Upper lobe of left lung (tissue), 6 donors: ENCODE measurements around the gene PON3. TPM values are rescaled to one million over a fixed set of nuclear protein-coding genes. Genes with fewer than 3 reads are reported as not detected.

Source experiments
- ATAC-seq, 2 donors: fragments of 200-7000 bp; cut with Tn5 transposase; one replicate each; pipeline ENCODE4 v1.9.1; 2022; ENCODE audit warnings: mild to moderate bottlenecking in 2 of 2, moderate library complexity in 2 of 2; ENCODE audit not compliant: low FRiP score in 2 of 2
- DNase-seq, 2 donors: peaks; one replicate each; pipeline ENCODE4 v3.0.0-alpha.2; 2019 to 2020
- H3K27ac ChIP-seq, 4 donors: fragments of 200-600 bp; sonication (generic); one replicate each; pipeline ENCODE4 v1.5.1; 2016 to 2019
- H3K27me3 ChIP-seq, 4 donors: fragments of 200-600 bp; sonication (generic); one replicate each; pipeline ENCODE4 v1.5.1; 2017 to 2019
- H3K36me3 ChIP-seq, 4 donors: fragments of 200-600 bp; sonication (generic); one replicate each; pipeline ENCODE4 v1.5.1; 2016 to 2019
- H3K4me1 ChIP-seq, 4 donors: fragments of 200-600 bp; sonication (generic); one replicate each; pipeline ENCODE4 v1.5.1; 2018 to 2019
- H3K4me3 ChIP-seq, 4 donors: fragments of 200-600 bp; sonication (generic); one replicate each; pipeline ENCODE4 v1.5.1; 2017 to 2019; ENCODE audit warnings: mild to moderate bottlenecking in 2 of 4, moderate library complexity in 1 of 4
- H3K9me3 ChIP-seq, 4 donors: fragments of 200-600 bp; sonication (generic); one replicate each; pipeline ENCODE4 v1.5.1; 2018 to 2019
- EP300 ChIP-seq, 4 donors: sonication (generic); formaldehyde crosslinking; IDR thresholded peaks; one replicate each; pipeline ENCODE4 v1.5.1; 2017; ENCODE audit warnings: antibody characterized with exemption in 4 of 4, control low read depth in 2 of 4
- POLR2A ChIP-seq, 4 donors: fragments of 450-650 bp; IDR thresholded peaks; one replicate each; pipeline ENCODE4 v1.5.1; 2016 to 2017; ENCODE audit warnings: antibody characterized with exemption in 4 of 4, mild to moderate bottlenecking in 2 of 4
- POLR2AphosphoS5 ChIP-seq, 2 donors: sonication (generic); formaldehyde crosslinking; IDR thresholded peaks; one replicate each; pipeline ENCODE4 v1.5.1; 2017; ENCODE audit warnings: antibody characterized with exemption in 2 of 2
- WGBS, 2 donors: methylation state at CpG; one replicate each; pipeline ENCODE4 v1.1.5; 2017 to 2018; 5-methylcytosine and 5-hydroxymethylcytosine counted together
- total RNA-seq, 6 donors: library from RNA; depleted of rRNA in 4 of 6; stranded (reverse); fragments of >200 nt in 4 of 6; gene quantifications; one replicate each; pipeline versions ENCODE4 v1.1.0 to v1.2.1, GENCODE V29; 2016 to 2021
- TF ChIP-seq, protein P1 (sequence below), 6 experiments: fragments of 450-650 bp in 4 of 6; fragments of 200-600 bp in 2 of 6; sonication (generic) in 2 of 6; IDR thresholded peaks; one replicate each; pipeline ENCODE4 v1.5.1; 2016 to 2019; ENCODE audit warnings: antibody characterized with exemption in 6 of 6
- donor health status: DM: no; HTN: no; CAD: no; lungs with moderate emphysema.
- donor health status: DM: no; HTN: yes; CAD: no; lungs with severe emphysema.

PON3 gene
- total RNA-seq, 6 donors from 2014 or later: 10.4 to 67.2 (median 23.2) TPM

DNA sequence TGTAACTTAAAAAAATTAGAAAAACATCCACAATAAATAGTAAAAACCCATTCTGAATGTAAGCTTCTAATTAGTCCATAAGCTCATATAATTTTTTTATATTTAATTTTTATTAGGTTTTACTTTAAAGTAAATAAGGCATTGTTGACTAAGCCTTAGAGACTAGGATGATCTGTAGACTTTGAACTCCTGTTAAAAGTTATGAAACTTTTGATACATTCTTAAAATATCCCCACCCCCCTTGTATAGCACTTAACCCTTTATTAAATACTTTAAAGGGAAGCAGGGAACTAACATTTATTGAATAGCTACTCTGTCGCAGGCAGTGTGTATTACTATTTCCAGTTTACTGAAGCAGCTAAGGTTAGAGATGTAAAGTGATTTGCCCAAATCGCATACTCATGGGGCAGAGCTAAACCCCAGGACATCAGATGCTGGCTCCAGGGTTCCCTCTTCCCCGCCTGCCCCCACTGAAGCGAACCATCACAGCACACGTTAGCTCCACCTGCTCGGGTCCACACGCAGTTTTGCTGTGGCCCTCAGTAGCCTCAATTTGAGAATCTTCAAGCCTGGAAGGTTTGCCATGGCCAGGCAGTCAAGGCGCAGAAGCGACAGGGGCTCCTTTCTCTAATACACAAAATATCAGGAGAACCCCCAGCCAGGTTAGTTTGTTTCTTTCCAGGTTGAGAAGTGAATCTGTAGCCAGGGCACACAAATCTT, 72.6 kb downstream of the PON3 start:
- H3K4me3 ChIP-seq: no peak overlapping the region
- no peak for TF ChIP-seq POLR2AphosphoS5 (IDR thresholded peaks at IDR 0.05)
- TF ChIP-seq, protein P1, sequence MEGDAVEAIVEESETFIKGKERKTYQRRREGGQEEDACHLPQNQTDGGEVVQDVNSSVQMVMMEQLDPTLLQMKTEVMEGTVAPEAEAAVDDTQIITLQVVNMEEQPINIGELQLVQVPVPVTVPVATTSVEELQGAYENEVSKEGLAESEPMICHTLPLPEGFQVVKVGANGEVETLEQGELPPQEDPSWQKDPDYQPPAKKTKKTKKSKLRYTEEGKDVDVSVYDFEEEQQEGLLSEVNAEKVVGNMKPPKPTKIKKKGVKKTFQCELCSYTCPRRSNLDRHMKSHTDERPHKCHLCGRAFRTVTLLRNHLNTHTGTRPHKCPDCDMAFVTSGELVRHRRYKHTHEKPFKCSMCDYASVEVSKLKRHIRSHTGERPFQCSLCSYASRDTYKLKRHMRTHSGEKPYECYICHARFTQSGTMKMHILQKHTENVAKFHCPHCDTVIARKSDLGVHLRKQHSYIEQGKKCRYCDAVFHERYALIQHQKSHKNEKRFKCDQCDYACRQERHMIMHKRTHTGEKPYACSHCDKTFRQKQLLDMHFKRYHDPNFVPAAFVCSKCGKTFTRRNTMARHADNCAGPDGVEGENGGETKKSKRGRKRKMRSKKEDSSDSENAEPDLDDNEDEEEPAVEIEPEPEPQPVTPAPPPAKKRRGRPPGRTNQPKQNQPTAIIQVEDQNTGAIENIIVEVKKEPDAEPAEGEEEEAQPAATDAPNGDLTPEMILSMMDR (IDR thresholded peaks at IDR 0.05): no peak
- TF ChIP-seq POLR2A (IDR thresholded peaks at IDR 0.05): no peak
- no peak for TF ChIP-seq EP300 (IDR thresholded peaks at IDR 0.05)
- 88 to 96% methylated on average over 9 of the region's 9 CpGs for WGBS, 2 donors
- no peaks in the 10 kb centered on the region for H3K9me3 ChIP-seq
- no peak for DNase-seq
- no peaks in the 10 kb centered on the region for H3K27me3 ChIP-seq
- ATAC-seq: no peak
- no peaks in the 10 kb centered on the region for H3K4me1 ChIP-seq
- H3K27ac ChIP-seq: no peak overlapping the region
- no peaks in the 10 kb centered on the region for H3K36me3 ChIP-seq

GRCh38 chr7:95322854-95323253, 73.3 kb downstream of the PON3 start:
- Histone ChIP-seq H3K4me1 (no peaks in the 10 kb centered on the region), H3K27me3 (no peaks in the 10 kb centered on the region), H3K36me3 (no peaks in the 10 kb centered on the region), H3K9me3 (no peaks in the 10 kb centered on the region), H3K4me3 (no peak overlapping the region), H3K27ac (no peak overlapping the region)
- DNase-seq: no peak
- no peak for TF ChIP-seq EP300 (IDR thresholded peaks at IDR 0.05)
- 58 to 75% methylated on average over 2 of the region's 2 CpGs for WGBS, 2 donors
- no peak for ATAC-seq

DNA sequence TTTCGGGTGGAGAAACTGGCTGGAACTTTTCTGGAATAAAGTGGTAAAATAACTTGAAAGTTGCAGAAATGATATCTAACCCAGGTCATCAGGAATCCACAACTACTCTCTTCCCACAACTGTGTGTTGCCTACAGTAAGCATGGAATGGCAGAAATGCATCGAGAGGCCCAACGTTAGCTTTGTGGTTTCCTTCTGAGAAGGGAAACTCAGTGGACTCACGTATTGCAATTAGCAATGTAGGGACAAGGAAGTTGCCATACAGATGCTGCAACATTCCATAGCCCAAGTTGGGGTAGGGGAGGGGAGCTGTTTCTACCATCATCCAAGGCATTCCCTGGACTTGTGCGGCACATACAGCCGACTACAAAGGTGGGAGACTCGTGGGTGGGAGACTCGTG, 73.8 kb downstream of the PON3 start:
- TF ChIP-seq, protein P1 (IDR thresholded peaks at IDR 0.05): no peak
- no peak for TF ChIP-seq POLR2A (IDR thresholded peaks at IDR 0.05)
- TF ChIP-seq POLR2AphosphoS5 (IDR thresholded peaks at IDR 0.05): no peak
- no peak for TF ChIP-seq EP300 (IDR thresholded peaks at IDR 0.05)
- no peaks in the 10 kb centered on the region for H3K36me3 ChIP-seq
- no peaks in the 10 kb centered on the region for H3K4me1 ChIP-seq
- no peak overlapping the region for H3K27ac ChIP-seq
- no peaks in the 10 kb centered on the region for H3K27me3 ChIP-seq
- ATAC-seq: no peak
- no peak for DNase-seq
- H3K9me3 ChIP-seq: no peaks in the 10 kb centered on the region
- 78 to 85% methylated on average over 8 of the region's 8 CpGs for WGBS, 2 donors
- H3K4me3 ChIP-seq: no peak overlapping the region

GRCh38 chr7:95321720-95322119, 74.5 kb downstream of the PON3 start:
- H3K4me1 ChIP-seq: no peaks in the 10 kb centered on the region
- DNase-seq: no peak
- no peak overlapping the region for H3K27ac ChIP-seq
- no peak for TF ChIP-seq POLR2AphosphoS5 (IDR thresholded peaks at IDR 0.05)
- no peak for TF ChIP-seq POLR2A (IDR thresholded peaks at IDR 0.05)
- 58 to 88% methylated on average over 1 of the region's 1 CpG for WGBS, 2 donors
- no peaks in the 10 kb centered on the region for H3K27me3 ChIP-seq
- H3K9me3 ChIP-seq: no peaks in the 10 kb centered on the region
- H3K36me3 ChIP-seq: no peaks in the 10 kb centered on the region
- H3K4me3 ChIP-seq: no peak overlapping the region
- no peak for ATAC-seq

GRCh38 chr7:95320651-95321050, 75.5 kb downstream of the PON3 start:
- H3K27ac ChIP-seq: no peak overlapping the region

More at GRCh38 chr7:95320651-95321050, 75.5 kb downstream of the PON3 start:
- 100% methylated on average over 1 of the region's 1 CpG for WGBS, 2 donors
- Histone ChIP-seq H3K36me3 (no peaks in the 10 kb centered on the region), H3K27me3 (no peaks in the 10 kb centered on the region), H3K9me3 (no peaks in the 10 kb centered on the region), H3K4me1 (no peaks in the 10 kb centered on the region), H3K4me3 (no peak overlapping the region)
- ATAC-seq (no peak), DNase-seq (no peak)
- TF ChIP-seq POLR2AphosphoS5 (IDR thresholded peaks at IDR 0.05): no peak
- TF ChIP-seq POLR2A (IDR thresholded peaks at IDR 0.05): no peak
- no peak for TF ChIP-seq EP300 (IDR thresholded peaks at IDR 0.05)
- TF ChIP-seq, protein P1 (IDR thresholded peaks at IDR 0.05): no peak
